ENCODE measurements around the gene NANOG. TPM values are rescaled to one million over a fixed set of nuclear protein-coding genes. Genes with fewer than 3 reads are reported as not detected.

NANOG gene
- total RNA-seq, 1 experiment from 2014 or later: not detected

DNA sequence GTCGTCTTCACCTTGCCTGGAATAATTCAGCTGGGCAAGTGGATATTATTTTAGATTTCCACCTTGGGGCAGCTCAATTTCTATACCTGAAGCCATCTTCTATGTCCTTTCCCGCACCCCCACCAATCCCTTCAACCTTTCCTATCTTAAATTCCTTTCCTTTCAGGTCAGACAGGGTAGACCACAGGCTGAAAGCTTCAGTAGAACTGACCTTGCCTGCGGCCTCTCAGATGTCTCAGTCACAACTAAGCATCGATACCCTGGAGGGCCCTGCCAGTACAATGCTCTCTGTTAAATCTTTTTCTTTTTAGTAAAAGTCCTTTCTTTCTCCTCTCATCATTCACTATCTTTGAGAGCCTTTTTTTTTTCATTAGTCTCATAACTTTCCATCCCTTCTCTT lies 44.6 kb downstream of the NANOG start:
- no peak for DNase-seq
- Histone ChIP-seq H3F3A (ENCODE audit: insufficient read depth, low read depth) (peaks cover 7% of the 10 kb centered on the region; the same call in 1 of the 2 replicates), H3K27ac (no peak overlapping the region), H3K4me1 (replicated peaks; ENCODE audit: insufficient read depth) (peaks cover 17% of the 10 kb centered on the region), H3K9me3 (ENCODE audit: insufficient read depth, low read depth) (no peaks in the 10 kb centered on the region), H3K36me3 (ENCODE audit: low read depth) (no peaks in the 10 kb centered on the region), H3K4me2 (no peak overlapping the region), H3K27me3 (ENCODE audit: insufficient read depth, low read depth) (no peaks in the 10 kb centered on the region), H3K9me2 (ENCODE audit: insufficient read depth) (no peaks in the 10 kb centered on the region), H2AFZ (no peak overlapping the region), H3K79me2 (ENCODE audit: low read depth) (no peaks in the 10 kb centered on the region), H3K4me3 (no peak overlapping the region), H4K20me1 (ENCODE audit: insufficient read depth) (no peaks in the 10 kb centered on the region)
- ChIA-PET POLR2A (ENCODE audit: unreplicated experiment) (no interaction called here), CTCF (interaction anchor here (0.7 to 0.9 kb wide), 4 partner anchors 30 to 735 kb away, joined by 3 to 7 read pairs (median 4); no protein-coding TSS in a partner anchor)
- intact Hi-C loops (cut with micrococcal nuclease; ENCODE audit: unreplicated experiment): no loop called here
- no peak for TF ChIP-seq EZH2 (IDR thresholded peaks at IDR 0.05; ENCODE audit: low read depth)
- TF ChIP-seq, protein P1, sequence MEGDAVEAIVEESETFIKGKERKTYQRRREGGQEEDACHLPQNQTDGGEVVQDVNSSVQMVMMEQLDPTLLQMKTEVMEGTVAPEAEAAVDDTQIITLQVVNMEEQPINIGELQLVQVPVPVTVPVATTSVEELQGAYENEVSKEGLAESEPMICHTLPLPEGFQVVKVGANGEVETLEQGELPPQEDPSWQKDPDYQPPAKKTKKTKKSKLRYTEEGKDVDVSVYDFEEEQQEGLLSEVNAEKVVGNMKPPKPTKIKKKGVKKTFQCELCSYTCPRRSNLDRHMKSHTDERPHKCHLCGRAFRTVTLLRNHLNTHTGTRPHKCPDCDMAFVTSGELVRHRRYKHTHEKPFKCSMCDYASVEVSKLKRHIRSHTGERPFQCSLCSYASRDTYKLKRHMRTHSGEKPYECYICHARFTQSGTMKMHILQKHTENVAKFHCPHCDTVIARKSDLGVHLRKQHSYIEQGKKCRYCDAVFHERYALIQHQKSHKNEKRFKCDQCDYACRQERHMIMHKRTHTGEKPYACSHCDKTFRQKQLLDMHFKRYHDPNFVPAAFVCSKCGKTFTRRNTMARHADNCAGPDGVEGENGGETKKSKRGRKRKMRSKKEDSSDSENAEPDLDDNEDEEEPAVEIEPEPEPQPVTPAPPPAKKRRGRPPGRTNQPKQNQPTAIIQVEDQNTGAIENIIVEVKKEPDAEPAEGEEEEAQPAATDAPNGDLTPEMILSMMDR (conservative IDR thresholded peaks at IDR 0.05): no peak
- BruUV-seq (replicated peaks): no TSS peak

DNA sequence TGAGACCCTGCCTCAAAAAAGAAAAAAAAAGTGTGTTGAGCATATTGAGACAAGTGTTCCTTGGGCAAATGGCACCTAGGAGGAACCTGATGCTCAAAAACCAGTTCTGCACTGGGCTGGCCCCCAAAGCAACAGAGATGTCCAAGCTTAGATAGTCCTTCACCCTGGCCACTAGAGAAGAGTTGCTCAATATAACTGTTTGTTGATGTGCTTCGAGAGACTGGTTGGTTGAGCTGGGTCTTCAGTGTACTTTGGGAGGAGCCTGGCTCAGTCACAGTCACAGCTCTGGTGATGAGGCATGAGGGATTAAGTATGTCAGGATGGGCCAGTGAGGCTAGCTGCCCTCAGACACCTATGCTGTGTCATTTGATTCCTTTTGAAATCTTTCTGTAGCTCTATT lies 45.5 kb downstream of the NANOG start:
- intact Hi-C loops (cut with micrococcal nuclease; ENCODE audit: unreplicated experiment): no loop called here
- no TSS peak for BruUV-seq (replicated peaks)
- no peak overlapping the region for H2AFZ ChIP-seq
- no peaks in the 10 kb centered on the region for H3K36me3 ChIP-seq (ENCODE audit: low read depth)
- no peaks in the 10 kb centered on the region for H3K27me3 ChIP-seq (ENCODE audit: insufficient read depth, low read depth)
- DNase-seq: peak in 1 of 2 experiments; percentile 70
- H3K4me3 ChIP-seq: no peak overlapping the region
- ChIA-PET CTCF (interaction anchor here (0.6 to 0.9 kb wide), 4 partner anchors 99 to 709 kb away, joined by 3 to 5 read pairs (median 4); no protein-coding TSS in a partner anchor), POLR2A (ENCODE audit: unreplicated experiment) (interaction anchor here (0.7 kb wide), 1 partner anchor 192 kb away, joined by 3 read pairs; no protein-coding TSS in a partner anchor)
- no peaks in the 10 kb centered on the region for H4K20me1 ChIP-seq (ENCODE audit: insufficient read depth)
- no peaks in the 10 kb centered on the region for H3K9me3 ChIP-seq (ENCODE audit: insufficient read depth, low read depth)
- no peaks in the 10 kb centered on the region for H3K79me2 ChIP-seq (ENCODE audit: low read depth)
- peaks cover 17% of the 10 kb centered on the region for H3K4me1 ChIP-seq (replicated peaks; ENCODE audit: insufficient read depth)
- H3K4me2 ChIP-seq: peak overlapping the region; percentile 33; the same call in 1 of the 2 replicates
- no peaks in the 10 kb centered on the region for H3K9me2 ChIP-seq (ENCODE audit: insufficient read depth)
- H3F3A ChIP-seq (ENCODE audit: insufficient read depth, low read depth): peaks cover 7% of the 10 kb centered on the region; the same call in 1 of the 2 replicates
- no peak overlapping the region for H3K27ac ChIP-seq
- TF ChIP-seq, protein P1 (conservative IDR thresholded peaks at IDR 0.05): no peak
- TF ChIP-seq EZH2 (IDR thresholded peaks at IDR 0.05; ENCODE audit: low read depth): no peak

DNA sequence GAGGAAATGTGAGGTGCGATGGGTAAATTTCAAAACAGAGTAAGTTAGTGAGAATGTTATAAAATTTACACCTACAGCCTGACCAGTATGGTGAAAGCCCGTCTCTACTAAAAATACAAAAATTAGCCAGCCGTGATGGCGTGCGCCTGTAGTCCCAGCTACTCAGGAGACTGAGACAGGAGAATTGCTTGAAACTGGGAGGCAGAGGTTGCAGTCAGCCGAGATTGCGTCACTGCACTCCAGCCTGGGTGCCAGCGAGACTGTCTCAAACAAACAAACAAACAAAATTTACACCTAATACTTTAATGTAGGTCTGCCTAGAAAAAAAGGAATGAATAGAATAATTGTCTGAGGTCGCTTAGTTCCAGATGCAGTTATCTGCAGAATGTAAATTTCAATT lies 45.9 kb downstream of the NANOG start:
- POLR2A ChIA-PET (ENCODE audit: unreplicated experiment): interaction anchor here (0.7 kb wide), 1 partner anchor 192 kb away, joined by 3 read pairs; no protein-coding TSS in a partner anchor
- Histone ChIP-seq H3K4me2 (peak overlapping the region; percentile 33), H3F3A (ENCODE audit: insufficient read depth, low read depth) (peaks cover 7% of the 10 kb centered on the region; the same call in 1 of the 2 replicates), H3K79me2 (ENCODE audit: low read depth) (no peaks in the 10 kb centered on the region), H3K9me3 (ENCODE audit: insufficient read depth, low read depth) (no peaks in the 10 kb centered on the region), H3K27me3 (ENCODE audit: insufficient read depth, low read depth) (no peaks in the 10 kb centered on the region), H3K27ac (peak overlapping the region; percentile 7; the same call in 1 of the 2 replicates), H3K4me1 (replicated peaks; ENCODE audit: insufficient read depth) (peaks cover 17% of the 10 kb centered on the region), H4K20me1 (ENCODE audit: insufficient read depth) (no peaks in the 10 kb centered on the region), H2AFZ (peak overlapping the region; percentile 17; the same call in 1 of the 2 replicates), H3K4me3 (no peak overlapping the region; the same call in 1 of the 2 replicates), H3K9me2 (ENCODE audit: insufficient read depth) (no peaks in the 10 kb centered on the region), H3K36me3 (ENCODE audit: low read depth) (no peaks in the 10 kb centered on the region)
- BruUV-seq (replicated peaks): no TSS peak
- no peak for TF ChIP-seq EZH2 (IDR thresholded peaks at IDR 0.05; ENCODE audit: low read depth)
- TF ChIP-seq, protein P1 (conservative IDR thresholded peaks at IDR 0.05): no peak
- intact Hi-C loops (cut with micrococcal nuclease; ENCODE audit: unreplicated experiment): no loop called here
- CTCF ChIA-PET: interaction anchor here (0.6 to 0.9 kb wide), 3 partner anchors 98 to 709 kb away, joined by 3 to 5 read pairs (median 3); no protein-coding TSS in a partner anchor
- DNase-seq: no peak

All from PC-9 (cell line).